Ramos (cell line): ENCODE data around the gene KAT2A.

Experiments used
- in situ Hi-C: fragments of 300-500 bp; cut with MboI; formaldehyde crosslinking; loops from one replicate; pipeline ENCODE4 v1.14.3; 2022; ENCODE audit warnings: low sequenced_read_pairs; ENCODE audit not compliant: unreplicated experiment

Gene KAT2A

GRCh38 chr17:42135664-42136653 is 14.8 kb upstream of the KAT2A start:
- in situ Hi-C loops: no loop called here

- in situ Hi-C loops: no loop called here
Observed at GRCh38 chr17:42135151-42135550, 14.0 kb upstream of the KAT2A start.

- in situ Hi-C loops: no loop called here
Observed at GRCh38 chr17:42133461-42134041, 12.4 kb upstream of the KAT2A start.

GRCh38 chr17:42132941-42133340 is 11.8 kb upstream of the KAT2A start:
- in situ Hi-C loops: no loop called here

GRCh38 chr17:42131981-42132432 is 10.8 kb upstream of the KAT2A start:
- in situ Hi-C loops: no loop called here

- in situ Hi-C loops: no loop called here
Observed at GRCh38 chr17:42131232-42131631, 10.1 kb upstream of the KAT2A start.

- in situ Hi-C loops: no loop called here
Observed at GRCh38 chr17:42130310-42130936, 9.3 kb upstream of the KAT2A start.

- in situ Hi-C loops: no loop called here
Observed at GRCh38 chr17:42129109-42129837, 8.1 kb upstream of the KAT2A start.

GRCh38 chr17:42127414-42127813 is 6.2 kb upstream of the KAT2A start:
- in situ Hi-C loops: no loop called here

- in situ Hi-C loops: no loop called here
Observed at GRCh38 chr17:42126836-42127235, 5.7 kb upstream of the KAT2A start.

GRCh38 chr17:42125565-42125964 is 4.4 kb upstream of the KAT2A start:
- in situ Hi-C loops: no loop called here

GRCh38 chr17:42124256-42124655 is 3.1 kb upstream of the KAT2A start:
- in situ Hi-C loops: loop anchor here (25.0 kb wide), 1 partner anchor 387 kb away; the partner anchor contains the start of gene HAP1

GRCh38 chr17:42122371-42123303 is 1.5 kb upstream of the KAT2A start, which contains the start of gene HSPB9:
Gene HSPB9, plus strand, starts transcription at chr17:42122804. Its CDS starts 47 bp downstream, at chr17:42122851.
- in situ Hi-C loops: loop anchor here (25.0 kb wide), 1 partner anchor 385 kb away; the partner anchor contains the start of gene HAP1

- in situ Hi-C loops: loop anchor here (25.0 kb wide), 1 partner anchor 383 kb away; the partner anchor contains the start of gene HAP1
Observed at GRCh38 chr17:42120161-42120769, 902 bp downstream of the KAT2A start.

GRCh38 chr17:42119301-42119700 is 1.9 kb downstream of the KAT2A start:
- in situ Hi-C loops: loop anchor here (25.0 kb wide), 1 partner anchor 382 kb away; the partner anchor contains the start of gene HAP1

GRCh38 chr17:42118545-42118944 is 2.6 kb downstream of the KAT2A start:
- in situ Hi-C loops: loop anchor here (25.0 kb wide), 1 partner anchor 381 kb away; the partner anchor contains the start of gene HAP1

GRCh38 chr17:42118126-42118510 is 3.0 kb downstream of the KAT2A start:
- in situ Hi-C loops: loop anchor here (25.0 kb wide), 1 partner anchor 381 kb away; the partner anchor contains the start of gene HAP1
